SK-N-SH treated with all-trans-retinoic acid at 6 μM for 48 hours (cell line): Measurements from ENCODE around the gene SLC24A4.

Source experiments
- ATAC-seq: fragments of 200-7000 bp; cut with Tn5 transposase; 3 replicates; pipeline ENCODE4 v1.9.1; 2020; ENCODE audit warnings: mild to moderate bottlenecking, moderate library complexity
- ARNTL ChIP-seq: fragments of 450-650 bp; formaldehyde crosslinking; IDR thresholded peaks from 2 replicates; pipeline ENCODE4 v1.5.0; 2020; ENCODE audit warnings: low read depth, mild to moderate bottlenecking, moderate library complexity, borderline replicate concordance
- BACH2 ChIP-seq: fragments of 250-450 bp; sonication (Bioruptor Pico); IDR thresholded peaks from 2 replicates; pipeline ENCODE4 v1.9.0; 2021; ENCODE audit warnings: mild to moderate bottlenecking, borderline replicate concordance
- CSDC2 ChIP-seq: fragments of 250-450 bp; sonication (Bioruptor Pico); IDR thresholded peaks from 2 replicates; pipeline ENCODE4 v1.5.0; 2020; ENCODE audit warnings: mild to moderate bottlenecking, moderate library complexity
- GLIS3 ChIP-seq: fragments of 250-450 bp; sonication (Bioruptor Pico); IDR thresholded peaks from 2 replicates; pipeline ENCODE4 v1.5.0; 2020; ENCODE audit warnings: mild to moderate bottlenecking, moderate library complexity
- ISL1 ChIP-seq: fragments of 250-450 bp; sonication (Bioruptor Pico); IDR thresholded peaks from 2 replicates; pipeline ENCODE4 v2.1.2; 2022; ENCODE audit warnings: mild to moderate bottlenecking, moderate library complexity
- OSR1 ChIP-seq: fragments of 250-450 bp; sonication (Bioruptor Pico); IDR thresholded peaks from 2 replicates; pipeline ENCODE4 v1.8.0; 2022; ENCODE audit warnings: moderate library complexity, mild to moderate bottlenecking, inconsistent platforms
- PPARA ChIP-seq: fragments of 250-450 bp; sonication (Bioruptor Pico); IDR thresholded peaks from 2 replicates; pipeline ENCODE4 v1.5.0; 2020; ENCODE audit warnings: mild to moderate bottlenecking, borderline replicate concordance
- RARB ChIP-seq: fragments of 250-450 bp; sonication (Bioruptor Pico); IDR thresholded peaks from 2 replicates; pipeline ENCODE4 v1.8.0; 2021; ENCODE audit warnings: mild to moderate bottlenecking, moderate library complexity
- SNAI2 ChIP-seq: fragments of 250-450 bp; sonication (Bioruptor Pico); IDR thresholded peaks from 2 replicates; pipeline ENCODE4 v1.5.0; 2020; ENCODE audit warnings: mild to moderate bottlenecking, moderate library complexity
- TCF4 ChIP-seq: fragments of 250-450 bp; sonication (Bioruptor Pico); IDR thresholded peaks from 2 replicates; pipeline ENCODE4 v1.8.0; 2021; ENCODE audit warnings: mild to moderate bottlenecking, moderate library complexity, borderline replicate concordance
- TOX ChIP-seq: fragments of 250-450 bp; sonication (Bioruptor Pico); IDR thresholded peaks from 2 replicates; pipeline ENCODE4 v1.8.0; 2021; ENCODE audit warnings: mild to moderate bottlenecking, moderate library complexity, borderline replicate concordance
- ZFP3 ChIP-seq: fragments of 250-450 bp; sonication (Bioruptor Pico); IDR thresholded peaks from 2 replicates; pipeline ENCODE4 v1.5.0; 2020; ENCODE audit warnings: mild to moderate bottlenecking, moderate library complexity
- ZFP30 ChIP-seq: fragments of 450-650 bp; formaldehyde crosslinking; IDR thresholded peaks from 2 replicates; pipeline ENCODE4 v1.5.0; 2022; ENCODE audit warnings: mild to moderate bottlenecking, moderate library complexity
- ZNF565 ChIP-seq: fragments of 450-650 bp; formaldehyde crosslinking; conservative IDR thresholded peaks from 2 replicates; pipeline ENCODE4 v1.5.0; 2020; ENCODE audit warnings: low read depth, mild to moderate bottlenecking, moderate library complexity
- ZNF70 ChIP-seq: fragments of 450-650 bp; formaldehyde crosslinking; IDR thresholded peaks from 2 replicates; pipeline ENCODE4 v1.5.0; 2020; ENCODE audit warnings: mild to moderate bottlenecking, moderate library complexity
- ZNF8 ChIP-seq: fragments of 450-650 bp; formaldehyde crosslinking; IDR thresholded peaks from 2 replicates; pipeline ENCODE4 v1.5.0; 2020; ENCODE audit warnings: mild to moderate bottlenecking, moderate library complexity
- TF ChIP-seq, protein P1 (sequence below): fragments of 250-450 bp; sonication (Bioruptor Pico); IDR thresholded peaks from 2 replicates; pipeline ENCODE4 v1.5.0; 2020; ENCODE audit warnings: mild to moderate bottlenecking, moderate library complexity
- TF ChIP-seq, protein P2 (sequence below): fragments of 250-450 bp; sonication (Bioruptor Pico); IDR thresholded peaks from 2 replicates; pipeline ENCODE4 v1.8.0; 2020; ENCODE audit warnings: mild to moderate bottlenecking, moderate library complexity, borderline replicate concordance
- TF ChIP-seq, protein P3 (sequence below): fragments of 250-450 bp; sonication (Bioruptor Pico); IDR thresholded peaks from 2 replicates; pipeline ENCODE4 v1.5.1; 2020; ENCODE audit warnings: low read depth, mild to moderate bottlenecking, moderate library complexity
- TF ChIP-seq, protein P4 (sequence below): fragments of 250-450 bp; sonication (Bioruptor Pico); IDR thresholded peaks from 2 replicates; pipeline ENCODE4 v1.8.0; 2021; ENCODE audit warnings: low read depth, mild to moderate bottlenecking, moderate library complexity, borderline replicate concordance

Gene SLC24A4

DNA sequence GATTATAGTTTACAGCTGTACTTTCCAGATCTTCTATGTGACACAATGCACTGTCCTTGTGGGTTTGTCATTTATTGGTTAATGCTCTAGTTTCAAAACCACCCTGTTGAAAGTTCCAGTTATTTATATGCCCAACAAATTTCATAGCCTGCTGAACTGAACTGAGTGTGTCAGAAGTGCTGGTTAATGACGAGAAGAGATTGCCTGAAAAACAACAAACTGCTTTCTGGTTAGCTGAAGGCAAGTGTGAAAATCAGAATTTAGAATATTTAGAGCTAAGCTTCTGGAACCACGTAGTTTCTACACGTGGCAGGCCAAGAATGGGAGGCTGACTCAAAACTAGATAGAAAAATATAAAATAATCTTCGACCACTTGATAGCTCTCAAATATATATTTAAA is 171.5 kb downstream of the SLC24A4 start:
- no peak for ATAC-seq

DNA sequence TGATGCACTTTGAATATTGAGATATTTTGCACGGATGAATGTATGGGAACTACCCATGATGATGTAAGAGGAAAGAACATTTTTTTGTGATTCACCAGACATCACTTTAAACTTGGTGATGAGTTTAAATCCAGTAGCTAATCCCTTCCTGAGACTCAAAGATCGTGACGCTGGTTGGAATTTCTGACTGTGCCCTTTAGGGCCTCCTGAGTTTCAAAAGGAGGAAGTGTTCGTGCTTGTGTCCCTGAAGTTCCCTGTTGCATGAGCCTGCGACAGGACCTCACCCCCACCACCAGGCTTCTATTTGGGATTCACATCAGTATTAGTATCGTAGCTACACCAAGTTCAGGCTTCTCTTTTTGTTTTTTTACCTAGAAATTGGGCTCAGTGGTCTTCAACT is 172.1 kb downstream of the SLC24A4 start:
- TF ChIP-seq OSR1 (CRISPR knock-in tag) = no peak
- no peak for TF ChIP-seq BACH2 (CRISPR knock-in tag)
- ATAC-seq = no peak

More for the DNA sequence above, 171.5 kb downstream of the SLC24A4 start:
- TF ChIP-seq, protein P1, sequence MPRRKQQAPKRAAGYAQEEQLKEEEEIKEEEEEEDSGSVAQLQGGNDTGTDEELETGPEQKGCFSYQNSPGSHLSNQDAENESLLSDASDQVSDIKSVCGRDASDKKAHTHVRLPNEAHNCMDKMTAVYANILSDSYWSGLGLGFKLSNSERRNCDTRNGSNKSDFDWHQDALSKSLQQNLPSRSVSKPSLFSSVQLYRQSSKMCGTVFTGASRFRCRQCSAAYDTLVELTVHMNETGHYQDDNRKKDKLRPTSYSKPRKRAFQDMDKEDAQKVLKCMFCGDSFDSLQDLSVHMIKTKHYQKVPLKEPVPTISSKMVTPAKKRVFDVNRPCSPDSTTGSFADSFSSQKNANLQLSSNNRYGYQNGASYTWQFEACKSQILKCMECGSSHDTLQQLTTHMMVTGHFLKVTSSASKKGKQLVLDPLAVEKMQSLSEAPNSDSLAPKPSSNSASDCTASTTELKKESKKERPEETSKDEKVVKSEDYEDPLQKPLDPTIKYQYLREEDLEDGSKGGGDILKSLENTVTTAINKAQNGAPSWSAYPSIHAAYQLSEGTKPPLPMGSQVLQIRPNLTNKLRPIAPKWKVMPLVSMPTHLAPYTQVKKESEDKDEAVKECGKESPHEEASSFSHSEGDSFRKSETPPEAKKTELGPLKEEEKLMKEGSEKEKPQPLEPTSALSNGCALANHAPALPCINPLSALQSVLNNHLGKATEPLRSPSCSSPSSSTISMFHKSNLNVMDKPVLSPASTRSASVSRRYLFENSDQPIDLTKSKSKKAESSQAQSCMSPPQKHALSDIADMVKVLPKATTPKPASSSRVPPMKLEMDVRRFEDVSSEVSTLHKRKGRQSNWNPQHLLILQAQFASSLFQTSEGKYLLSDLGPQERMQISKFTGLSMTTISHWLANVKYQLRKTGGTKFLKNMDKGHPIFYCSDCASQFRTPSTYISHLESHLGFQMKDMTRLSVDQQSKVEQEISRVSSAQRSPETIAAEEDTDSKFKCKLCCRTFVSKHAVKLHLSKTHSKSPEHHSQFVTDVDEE = no peak
- TF ChIP-seq TCF4 (CRISPR knock-in tag) = no peak
- no peak for TF ChIP-seq ZNF565 (CRISPR knock-in tag)
- TF ChIP-seq ZFP3 (CRISPR knock-in tag) = no peak
- no peak for TF ChIP-seq ARNTL
- TF ChIP-seq ISL1 (CRISPR knock-in tag) = no peak
- TF ChIP-seq BACH2 (CRISPR knock-in tag) = no peak
- no peak for TF ChIP-seq OSR1 (CRISPR knock-in tag)

DNA sequence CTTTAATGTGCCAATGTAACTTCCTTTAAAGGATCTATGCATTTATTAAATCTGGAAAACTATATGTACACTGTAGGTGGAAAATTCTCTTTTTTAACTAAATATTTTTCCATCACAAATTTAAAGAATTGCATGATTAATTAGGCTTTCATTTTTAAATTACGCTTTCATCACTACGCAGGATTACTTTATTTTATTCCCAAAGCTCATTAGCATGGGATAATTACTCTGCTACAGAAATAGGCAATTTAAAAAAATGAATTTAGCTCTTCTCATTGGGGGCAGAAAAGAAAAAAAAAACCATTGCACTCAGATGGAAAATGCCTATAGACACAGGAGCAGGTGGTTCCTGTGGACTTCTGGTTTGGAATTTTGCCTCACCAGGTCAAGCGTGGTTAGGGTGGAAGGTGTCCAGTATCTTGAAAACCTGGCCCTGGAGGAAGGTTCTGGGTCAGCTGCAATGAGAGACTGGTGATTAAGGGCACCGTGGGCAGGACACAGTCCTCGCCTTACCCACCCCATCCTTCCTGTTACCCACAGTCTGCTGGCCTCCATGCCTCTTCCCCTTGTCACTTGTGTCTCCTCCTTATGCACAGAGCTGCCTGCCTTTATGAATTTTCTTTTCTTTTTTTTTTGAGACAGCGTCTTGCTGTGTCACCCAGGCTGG is 173.4 kb downstream of the SLC24A4 start:
- ATAC-seq = no peak

DNA sequence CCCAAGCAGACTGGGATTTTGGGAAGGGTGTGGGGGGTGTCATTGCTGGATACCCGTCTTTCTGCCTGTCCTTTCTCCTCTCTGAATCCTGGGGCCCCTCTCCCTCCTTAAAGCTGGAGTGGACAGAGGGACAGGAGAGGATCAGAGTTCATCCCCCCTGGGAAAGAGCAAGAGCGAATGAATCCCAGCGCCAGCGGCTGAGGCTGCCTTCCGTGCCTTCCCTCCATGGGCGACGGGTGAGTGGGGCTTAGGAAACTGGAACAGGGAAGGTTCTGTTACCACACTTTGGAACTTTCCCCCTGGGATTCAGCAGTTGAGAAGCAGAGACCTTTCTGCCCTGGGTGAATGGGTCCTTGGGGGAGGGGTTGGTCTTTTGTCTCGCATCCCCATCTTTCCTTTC is 174.4 kb downstream of the SLC24A4 start:
- ATAC-seq = no peak
- TF ChIP-seq SNAI2 (CRISPR knock-in tag) (no peak), GLIS3 (no peak), ZNF8 (CRISPR knock-in tag) (no peak)
- TF ChIP-seq, protein P2, sequence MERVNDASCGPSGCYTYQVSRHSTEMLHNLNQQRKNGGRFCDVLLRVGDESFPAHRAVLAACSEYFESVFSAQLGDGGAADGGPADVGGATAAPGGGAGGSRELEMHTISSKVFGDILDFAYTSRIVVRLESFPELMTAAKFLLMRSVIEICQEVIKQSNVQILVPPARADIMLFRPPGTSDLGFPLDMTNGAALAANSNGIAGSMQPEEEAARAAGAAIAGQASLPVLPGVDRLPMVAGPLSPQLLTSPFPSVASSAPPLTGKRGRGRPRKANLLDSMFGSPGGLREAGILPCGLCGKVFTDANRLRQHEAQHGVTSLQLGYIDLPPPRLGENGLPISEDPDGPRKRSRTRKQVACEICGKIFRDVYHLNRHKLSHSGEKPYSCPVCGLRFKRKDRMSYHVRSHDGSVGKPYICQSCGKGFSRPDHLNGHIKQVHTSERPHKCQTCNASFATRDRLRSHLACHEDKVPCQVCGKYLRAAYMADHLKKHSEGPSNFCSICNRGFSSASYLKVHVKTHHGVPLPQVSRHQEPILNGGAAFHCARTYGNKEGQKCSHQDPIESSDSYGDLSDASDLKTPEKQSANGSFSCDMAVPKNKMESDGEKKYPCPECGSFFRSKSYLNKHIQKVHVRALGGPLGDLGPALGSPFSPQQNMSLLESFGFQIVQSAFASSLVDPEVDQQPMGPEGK = no peak

More for the DNA sequence above, 173.4 kb downstream of the SLC24A4 start:
- TF ChIP-seq TOX (CRISPR knock-in tag) (no peak), CSDC2 (CRISPR knock-in tag) (no peak), ZNF8 (CRISPR knock-in tag) (no peak), GLIS3 (no peak), ZNF70 (CRISPR knock-in tag) (no peak)
- TF ChIP-seq, protein P3, sequence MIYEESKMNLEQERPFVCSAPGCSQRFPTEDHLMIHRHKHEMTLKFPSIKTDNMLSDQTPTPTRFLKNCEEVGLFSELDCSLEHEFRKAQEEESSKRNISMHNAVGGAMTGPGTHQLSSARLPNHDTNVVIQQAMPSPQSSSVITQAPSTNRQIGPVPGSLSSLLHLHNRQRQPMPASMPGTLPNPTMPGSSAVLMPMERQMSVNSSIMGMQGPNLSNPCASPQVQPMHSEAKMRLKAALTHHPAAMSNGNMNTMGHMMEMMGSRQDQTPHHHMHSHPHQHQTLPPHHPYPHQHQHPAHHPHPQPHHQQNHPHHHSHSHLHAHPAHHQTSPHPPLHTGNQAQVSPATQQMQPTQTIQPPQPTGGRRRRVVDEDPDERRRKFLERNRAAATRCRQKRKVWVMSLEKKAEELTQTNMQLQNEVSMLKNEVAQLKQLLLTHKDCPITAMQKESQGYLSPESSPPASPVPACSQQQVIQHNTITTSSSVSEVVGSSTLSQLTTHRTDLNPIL = no peak
- TF ChIP-seq, all 23 proteins: peak for 0

DNA sequence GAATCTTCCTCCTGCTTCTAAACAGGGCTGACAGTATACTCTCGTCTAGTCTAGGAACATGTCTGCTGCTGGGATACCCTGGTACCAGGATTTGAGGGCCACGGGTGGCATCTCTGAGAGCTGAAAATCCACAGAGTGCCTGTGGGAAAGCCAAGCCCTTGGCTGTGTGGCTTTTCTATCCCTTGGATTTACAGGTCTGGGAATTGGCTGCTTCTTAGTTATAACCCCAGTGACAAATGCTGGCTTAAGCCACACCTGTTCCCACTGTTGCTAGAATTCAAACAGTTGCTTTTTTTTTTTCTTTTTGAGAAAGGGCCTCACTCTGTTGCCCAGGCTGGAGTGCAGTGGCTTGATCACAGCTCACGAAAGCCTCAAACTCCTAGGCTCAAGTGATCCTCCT is 176.3 kb downstream of the SLC24A4 start:
- ATAC-seq = no peak
- TF ChIP-seq, protein P3 = no peak
- TF ChIP-seq BACH2 (CRISPR knock-in tag) (no peak), RARB (CRISPR knock-in tag) (no peak), ZFP3 (CRISPR knock-in tag) (no peak), ISL1 (CRISPR knock-in tag) (no peak), ZNF70 (CRISPR knock-in tag) (no peak), TOX (CRISPR knock-in tag) (no peak), TCF4 (CRISPR knock-in tag) (no peak), ARNTL (no peak), ZNF8 (CRISPR knock-in tag) (no peak), SNAI2 (CRISPR knock-in tag) (no peak), ZFP30 (no peak), OSR1 (CRISPR knock-in tag) (no peak), PPARA (CRISPR knock-in tag) (no peak)
- TF ChIP-seq, protein P4, sequence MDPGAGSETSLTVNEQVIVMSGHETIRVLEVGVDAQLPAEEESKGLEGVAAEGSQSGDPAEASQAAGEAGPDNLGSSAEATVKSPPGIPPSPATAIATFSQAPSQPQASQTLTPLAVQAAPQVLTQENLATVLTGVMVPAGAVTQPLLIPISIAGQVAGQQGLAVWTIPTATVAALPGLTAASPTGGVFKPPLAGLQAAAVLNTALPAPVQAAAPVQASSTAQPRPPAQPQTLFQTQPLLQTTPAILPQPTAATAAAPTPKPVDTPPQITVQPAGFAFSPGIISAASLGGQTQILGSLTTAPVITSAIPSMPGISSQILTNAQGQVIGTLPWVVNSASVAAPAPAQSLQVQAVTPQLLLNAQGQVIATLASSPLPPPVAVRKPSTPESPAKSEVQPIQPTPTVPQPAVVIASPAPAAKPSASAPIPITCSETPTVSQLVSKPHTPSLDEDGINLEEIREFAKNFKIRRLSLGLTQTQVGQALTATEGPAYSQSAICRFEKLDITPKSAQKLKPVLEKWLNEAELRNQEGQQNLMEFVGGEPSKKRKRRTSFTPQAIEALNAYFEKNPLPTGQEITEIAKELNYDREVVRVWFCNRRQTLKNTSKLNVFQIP = no peak
- TF ChIP-seq, protein P1 = no peak
